ENCODE results near the gene ATRAID. TPM values are rescaled to one million over a fixed set of nuclear protein-coding genes. Genes with fewer than 3 reads are reported as not detected.
A peak's percentile ranks its signal among the peaks of the same experiment; 100 is the strongest.

The ATRAID gene
- 150 TPM for total RNA-seq

GRCh38 chr2:27211943-27212625 lies at the start of gene ATRAID, which contains the start of gene SLC5A6:
Gene ATRAID, plus strand, starts transcription at chr2:27212041. Its CDS starts 328 bp downstream, at chr2:27212369.
Gene SLC5A6, minus strand, starts transcription at chr2:27212268. Its CDS starts 4,618 bp downstream, at chr2:27207650.
- Histone ChIP-seq H3K27me3 (no peaks in the 10 kb centered on the region), H3K36me3 (peaks cover 0 to 16% of the 10 kb centered on the region in 2 donors), H3K4me3 (peak within 1 kb of the TSS; percentile 65 to 79), H3K9me3 (no peaks in the 10 kb centered on the region), H3K4me1 (peaks cover 20% of the 10 kb centered on the region), H3K27ac (peak within 1 kb of the TSS; percentile 87)
- peak in 1 of 2 donors; percentile 90 for DNase-seq (ENCODE audit: extremely low spot score in 2 of 2)
- peak in 1 of 2 donors; percentile 77 for TF ChIP-seq POLR2A (IDR thresholded peaks at IDR 0.05)
- TF ChIP-seq POLR2AphosphoS5 (IDR thresholded peaks at IDR 0.05; ENCODE audit: insufficient read depth in 1 of 2, low read depth in 1 of 2): peak in 1 of 2 donors; percentile 92
- peak in 1 of 3 experiments; percentile 3 for TF ChIP-seq CTCF (IDR thresholded peaks at IDR 0.05)
- intact Hi-C loops (cut with DNase I): no loop called here

- no peaks in the 10 kb centered on the region for H3K27me3 ChIP-seq
- H3K4me1 ChIP-seq: no peaks in the 10 kb centered on the region
- DNase-seq (ENCODE audit: extremely low spot score in 2 of 2): no peak
- intact Hi-C loops (cut with DNase I): no loop called here
- H3K9me3 ChIP-seq: no peaks in the 10 kb centered on the region
- no peaks in the 10 kb centered on the region for H3K36me3 ChIP-seq
- H3K4me3 ChIP-seq: no peak overlapping the region
- H3K27ac ChIP-seq: no peak overlapping the region
- no peak for TF ChIP-seq CTCF (IDR thresholded peaks at IDR 0.05)
Measured at GRCh38 chr2:27162151-27163121, 49.4 kb upstream of the ATRAID start.

GRCh38 chr2:27164960-27165763 lies 46.7 kb upstream of the ATRAID start:
- no peaks in the 10 kb centered on the region for H3K4me1 ChIP-seq
- no peak overlapping the region for H3K4me3 ChIP-seq
- intact Hi-C loops (cut with DNase I): no loop called here
- no peak overlapping the region for H3K27ac ChIP-seq
- TF ChIP-seq CTCF (IDR thresholded peaks at IDR 0.05): no peak
- TF ChIP-seq POLR2A (IDR thresholded peaks at IDR 0.05): no peak
- TF ChIP-seq POLR2AphosphoS5 (IDR thresholded peaks at IDR 0.05; ENCODE audit: insufficient read depth in 1 of 2, low read depth in 1 of 2): no peak
- no peak for DNase-seq (ENCODE audit: extremely low spot score in 2 of 2)
- no peaks in the 10 kb centered on the region for H3K9me3 ChIP-seq
- H3K27me3 ChIP-seq: no peaks in the 10 kb centered on the region
- no peaks in the 10 kb centered on the region for H3K36me3 ChIP-seq

- no peak for DNase-seq (ENCODE audit: extremely low spot score in 2 of 2)
- no peak overlapping the region for H3K4me3 ChIP-seq
- no peaks in the 10 kb centered on the region for H3K36me3 ChIP-seq
- H3K27me3 ChIP-seq: no peaks in the 10 kb centered on the region
- no peak overlapping the region for H3K27ac ChIP-seq
- intact Hi-C loops (cut with DNase I): no loop called here
- no peak for TF ChIP-seq POLR2AphosphoS5 (IDR thresholded peaks at IDR 0.05; ENCODE audit: insufficient read depth in 1 of 2, low read depth in 1 of 2)
- no peak for TF ChIP-seq CTCF (IDR thresholded peaks at IDR 0.05)
- TF ChIP-seq POLR2A (IDR thresholded peaks at IDR 0.05): no peak
- no peaks in the 10 kb centered on the region for H3K4me1 ChIP-seq
- H3K9me3 ChIP-seq: no peaks in the 10 kb centered on the region
Measured at GRCh38 chr2:27170581-27171337, 41.1 kb upstream of the ATRAID start.
